Smooth muscle cell of the brain vasculature (primary cell): ENCODE data around the gene TMEM263.

Source experiments
- DNase-seq: peaks from one replicate; pipeline ENCODE4 v3.0.0-alpha.2; 2012; ENCODE audit warnings: low read depth, low spot score

Gene TMEM263

GRCh38 chr12:106947461-106947860 is 8.2 kb upstream of the TMEM263 start:
- no peak for DNase-seq

DNA sequence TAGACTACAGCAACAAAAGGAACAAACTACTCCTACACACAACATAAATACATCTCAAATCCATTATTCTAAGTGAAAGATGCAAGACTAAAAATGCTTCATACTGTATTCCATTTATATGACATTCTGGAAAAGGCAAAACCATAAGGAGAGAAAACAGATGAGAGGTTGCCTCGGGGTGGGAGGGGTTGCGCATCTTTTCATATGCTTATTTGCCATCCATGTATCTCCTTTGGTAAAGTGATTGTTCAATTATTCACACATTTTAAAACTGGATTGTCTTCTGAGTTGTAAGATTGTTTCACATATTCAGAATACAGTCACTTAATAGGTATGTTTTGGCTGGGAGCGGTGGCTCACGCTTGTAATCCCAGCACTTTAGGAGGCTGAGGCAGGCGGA is 5.1 kb upstream of the TMEM263 start:
- no peak for DNase-seq

- DNase-seq: no peak
Observed at GRCh38 chr12:106953352-106954250, 2.1 kb upstream of the TMEM263 start.

- DNase-seq: no peak
Observed at GRCh38 chr12:106954462-106955376, 988 bp upstream of the TMEM263 start.

GRCh38 chr12:106956048-106956578 is 406 bp downstream of the TMEM263 start:
- no peak for DNase-seq

- DNase-seq: no peak
Observed at GRCh38 chr12:106957583-106957982, 1.9 kb downstream of the TMEM263 start.

DNA sequence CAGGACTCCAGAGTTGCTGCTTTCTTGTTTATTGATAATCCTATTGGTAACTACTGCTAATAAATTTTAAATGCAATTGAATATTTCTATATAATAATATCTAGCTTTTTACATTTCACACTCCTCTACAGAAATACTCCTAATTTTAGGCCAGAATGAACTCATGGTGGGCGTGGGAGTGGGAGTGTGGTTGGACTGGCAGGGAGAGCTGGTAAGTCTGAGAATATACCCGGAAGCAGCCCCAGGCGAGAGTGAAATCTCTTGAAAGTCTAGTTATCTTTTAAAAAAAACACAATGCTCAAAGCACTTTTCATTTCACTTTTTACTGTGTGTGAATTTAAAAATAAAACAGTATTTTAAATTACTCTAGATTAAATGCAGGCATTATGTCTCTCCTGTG is 4.7 kb downstream of the TMEM263 start:
- no peak for DNase-seq

DNA sequence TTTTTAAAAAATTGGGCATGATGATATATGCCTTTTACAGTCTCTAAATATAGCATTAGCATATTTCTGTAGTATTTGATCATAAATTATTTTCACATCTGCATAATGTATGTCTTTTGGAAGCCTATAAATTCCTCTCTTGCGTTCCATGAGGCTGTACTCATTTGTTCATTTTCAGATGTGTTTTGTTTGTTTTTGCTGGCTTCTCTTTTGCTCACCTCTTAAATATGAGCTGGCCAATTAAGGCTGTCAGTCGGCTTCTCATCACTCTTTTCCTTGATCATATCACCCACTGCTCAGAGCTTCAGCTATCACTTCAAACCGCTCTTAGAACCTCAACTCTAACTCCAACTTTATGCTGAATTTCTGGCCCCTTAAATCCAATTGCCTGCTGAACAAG is 6.6 kb downstream of the TMEM263 start:
- DNase-seq: no peak

- no peak for DNase-seq
Observed at GRCh38 chr12:106964526-106964925, 8.8 kb downstream of the TMEM263 start.

GRCh38 chr12:106971065-106971464 is 15.4 kb downstream of the TMEM263 start:
- DNase-seq: no peak

DNA sequence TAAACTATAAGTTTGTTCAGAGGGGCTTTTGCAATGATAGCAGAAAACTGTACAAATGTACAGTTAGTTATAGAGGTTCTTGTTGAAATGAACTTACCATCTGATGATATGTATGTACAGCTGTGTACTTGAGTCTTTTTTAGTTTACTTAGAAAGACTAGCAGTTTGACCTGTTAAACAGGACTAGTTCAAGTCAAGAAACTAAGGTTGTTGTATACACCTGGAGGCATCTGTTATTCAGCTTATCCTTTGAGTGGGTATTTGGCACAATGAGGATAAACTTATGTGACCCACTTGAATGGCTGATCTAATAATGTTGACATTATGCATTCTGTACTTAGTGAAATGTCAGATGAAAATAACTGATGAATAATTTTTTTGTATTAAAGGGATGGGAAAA is 17.8 kb downstream of the TMEM263 start:
- no peak for DNase-seq

GRCh38 chr12:106974511-106974910 is 18.8 kb downstream of the TMEM263 start:
- DNase-seq: no peak

- no peak for DNase-seq
Observed at GRCh38 chr12:106975098-106975497, 19.4 kb downstream of the TMEM263 start.

- no peak for DNase-seq
Observed at GRCh38 chr12:106975993-106976658, 20.4 kb downstream of the TMEM263 start.

- no peak for DNase-seq
Observed at GRCh38 chr12:106976668-106977067, 21.0 kb downstream of the TMEM263 start.

- DNase-seq: no peak
Observed at GRCh38 chr12:106978035-106978800, 22.5 kb downstream of the TMEM263 start.

DNA sequence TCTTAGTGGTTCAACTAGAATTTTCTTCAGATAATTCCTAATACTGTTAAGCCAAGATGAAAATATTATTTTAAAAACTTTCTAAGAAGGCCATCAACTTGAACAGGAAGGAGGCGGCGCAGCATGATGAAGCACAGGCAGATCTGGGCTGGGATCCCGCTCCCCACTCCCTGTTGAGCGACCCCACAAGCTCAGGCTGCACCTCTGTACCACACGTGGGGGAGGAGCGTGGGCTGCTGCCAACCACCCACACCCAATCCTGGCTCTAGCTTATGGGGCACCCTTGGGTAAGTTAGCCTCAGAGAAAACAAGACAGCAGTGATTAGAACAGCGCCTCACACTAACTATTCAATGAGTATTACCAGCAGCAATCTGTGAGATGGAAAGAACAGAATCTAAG is 25.2 kb downstream of the TMEM263 start:
- DNase-seq: no peak

DNA sequence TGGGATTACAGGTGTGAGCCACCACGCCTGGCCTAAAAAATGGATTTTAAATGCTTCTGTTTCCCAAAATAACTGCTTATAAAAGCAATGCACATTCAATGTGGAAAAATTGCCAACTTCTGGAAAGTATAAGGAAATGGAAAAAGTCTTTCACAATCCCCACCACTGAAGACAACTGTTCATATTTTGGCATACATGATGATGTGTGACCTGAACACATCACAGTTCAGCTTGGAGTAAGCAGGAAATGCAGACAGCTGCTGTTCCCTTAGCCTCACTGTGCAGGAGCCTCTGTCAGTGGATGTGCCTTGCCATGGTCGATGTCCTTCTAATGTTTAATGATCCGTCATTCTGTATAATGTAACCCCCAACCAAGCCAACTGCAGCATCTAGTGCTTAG is 26.1 kb downstream of the TMEM263 start:
- DNase-seq: no peak

GRCh38 chr12:106982229-106982628 is 26.5 kb downstream of the TMEM263 start:
- no peak for DNase-seq

GRCh38 chr12:106984588-106985137 is 29.0 kb downstream of the TMEM263 start:
- no peak for DNase-seq

- no peak for DNase-seq
Observed at GRCh38 chr12:106985479-106985878, 29.8 kb downstream of the TMEM263 start.
